Upper lobe of right lung (tissue), 1 donor: Measurements from ENCODE around the gene CTDSPL. TPM values are rescaled to one million over a fixed set of nuclear protein-coding genes. Genes with fewer than 3 reads are reported as not detected.

Experiments used
- ATAC-seq: fragments of 200-7000 bp; cut with Tn5 transposase; one replicate; pipeline ENCODE4 v1.9.1; 2020; ENCODE audit warnings: mild to moderate bottlenecking, moderate library complexity
- DNase-seq: peaks from one replicate; pipeline ENCODE4 v3.0.0-alpha.2; 2020
- H3K27ac ChIP-seq: fragments of 200-600 bp; one replicate; pipeline ENCODE4 v1.8.0; 2022
- H3K27me3 ChIP-seq: fragments of 200-600 bp; one replicate; pipeline ENCODE4 v1.8.0; 2022; ENCODE audit warnings: mild to moderate bottlenecking
- H3K36me3 ChIP-seq: fragments of 200-600 bp; one replicate; pipeline ENCODE4 v1.8.0; 2022
- H3K4me1 ChIP-seq: fragments of 200-600 bp; one replicate; pipeline ENCODE4 v1.8.0; 2022
- H3K4me3 ChIP-seq: fragments of 200-600 bp; one replicate; pipeline ENCODE4 v1.8.0; 2022; ENCODE audit warnings: mild to moderate bottlenecking
- H3K9me3 ChIP-seq: fragments of 200-600 bp; one replicate; pipeline ENCODE4 v1.8.0; 2022
- intact Hi-C: fragments of 100-400 bp; cut with DNase I; formaldehyde crosslinking; loops from one replicate; pipeline ENCODE4 v1.11.0; 2022
- total RNA-seq: library from RNA; stranded (reverse); fragmentation: NEBNext Ultra II Directional; extraction: Animal tissue kit (Norgen Biotek cat#: 25700); gene quantifications from one replicate; pipeline ENCODE4 v1.2.1, GENCODE V29; 2021
- TF ChIP-seq, protein P1 (sequence below): fragments of 200-600 bp; IDR thresholded peaks from one replicate; pipeline ENCODE4 v1.8.0; 2022; ENCODE audit warnings: antibody characterized with exemption
- donor health status: DM: no; HTN: yes; CAD: no; lungs with severe emphysema.

CTDSPL gene
- total RNA-seq, 1 donor from 2014 or later, result 78.6 TPM

DNA sequence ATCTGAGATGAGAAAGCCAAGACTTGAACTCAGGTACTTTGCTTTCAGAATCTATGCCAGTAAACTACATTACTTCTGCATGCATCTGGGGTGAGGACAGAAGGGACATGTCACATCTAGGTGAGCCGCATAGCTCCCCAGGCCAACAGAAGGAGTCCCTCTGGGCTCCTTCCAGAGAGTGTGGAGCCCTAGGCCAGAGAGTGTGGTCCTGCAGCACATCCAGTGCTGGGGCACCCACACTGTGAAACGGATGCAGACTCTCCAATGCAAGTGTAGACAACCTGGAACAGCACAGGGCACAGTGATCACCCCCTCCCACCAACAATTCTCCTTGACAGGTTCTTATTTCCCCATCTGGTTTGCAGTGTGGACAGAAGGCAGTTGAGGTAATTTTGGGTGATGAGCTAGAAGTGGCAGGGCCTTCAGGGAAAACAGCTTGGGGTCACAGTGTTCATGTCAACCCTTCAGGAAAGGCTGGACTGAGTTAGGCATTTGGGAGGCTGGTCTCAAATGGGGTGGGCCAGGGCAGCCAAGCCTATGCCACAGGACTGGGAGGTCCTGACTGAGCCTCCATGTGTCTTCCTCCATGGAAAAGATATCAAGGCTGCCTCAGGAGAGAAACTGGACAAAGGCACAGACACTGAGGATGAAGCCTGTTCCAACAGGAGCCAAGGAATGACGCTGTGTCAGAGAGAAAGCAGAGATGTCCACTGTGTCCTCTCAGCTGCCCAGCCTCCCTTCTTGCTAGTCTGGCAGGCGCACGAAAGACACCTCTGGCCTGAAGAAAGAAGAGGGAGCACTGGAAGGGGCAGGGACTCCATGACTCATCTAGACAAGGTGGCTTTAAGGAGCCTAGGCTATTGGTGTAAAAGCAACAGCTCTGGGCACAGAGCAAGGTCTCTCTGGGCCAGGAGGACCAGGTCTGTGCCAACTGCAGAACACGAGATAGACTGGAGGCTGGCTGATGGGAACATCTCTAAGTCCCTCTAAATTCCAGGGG is 166.1 kb downstream of the CTDSPL start:
- no peak overlapping the region for H3K27ac ChIP-seq
- intact Hi-C loops, result no loop called here
- peak overlapping the region; percentile 83 for H3K4me3 ChIP-seq
- DNase-seq, result peak; percentile 37
- ATAC-seq, result no peak
- H3K27me3 ChIP-seq, result no peaks in the 10 kb centered on the region
- TF ChIP-seq, protein P1, sequence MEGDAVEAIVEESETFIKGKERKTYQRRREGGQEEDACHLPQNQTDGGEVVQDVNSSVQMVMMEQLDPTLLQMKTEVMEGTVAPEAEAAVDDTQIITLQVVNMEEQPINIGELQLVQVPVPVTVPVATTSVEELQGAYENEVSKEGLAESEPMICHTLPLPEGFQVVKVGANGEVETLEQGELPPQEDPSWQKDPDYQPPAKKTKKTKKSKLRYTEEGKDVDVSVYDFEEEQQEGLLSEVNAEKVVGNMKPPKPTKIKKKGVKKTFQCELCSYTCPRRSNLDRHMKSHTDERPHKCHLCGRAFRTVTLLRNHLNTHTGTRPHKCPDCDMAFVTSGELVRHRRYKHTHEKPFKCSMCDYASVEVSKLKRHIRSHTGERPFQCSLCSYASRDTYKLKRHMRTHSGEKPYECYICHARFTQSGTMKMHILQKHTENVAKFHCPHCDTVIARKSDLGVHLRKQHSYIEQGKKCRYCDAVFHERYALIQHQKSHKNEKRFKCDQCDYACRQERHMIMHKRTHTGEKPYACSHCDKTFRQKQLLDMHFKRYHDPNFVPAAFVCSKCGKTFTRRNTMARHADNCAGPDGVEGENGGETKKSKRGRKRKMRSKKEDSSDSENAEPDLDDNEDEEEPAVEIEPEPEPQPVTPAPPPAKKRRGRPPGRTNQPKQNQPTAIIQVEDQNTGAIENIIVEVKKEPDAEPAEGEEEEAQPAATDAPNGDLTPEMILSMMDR, result no peak
- no peaks in the 10 kb centered on the region for H3K36me3 ChIP-seq
- peaks cover 31% of the 10 kb centered on the region for H3K4me1 ChIP-seq
- H3K9me3 ChIP-seq, result no peaks in the 10 kb centered on the region

DNA sequence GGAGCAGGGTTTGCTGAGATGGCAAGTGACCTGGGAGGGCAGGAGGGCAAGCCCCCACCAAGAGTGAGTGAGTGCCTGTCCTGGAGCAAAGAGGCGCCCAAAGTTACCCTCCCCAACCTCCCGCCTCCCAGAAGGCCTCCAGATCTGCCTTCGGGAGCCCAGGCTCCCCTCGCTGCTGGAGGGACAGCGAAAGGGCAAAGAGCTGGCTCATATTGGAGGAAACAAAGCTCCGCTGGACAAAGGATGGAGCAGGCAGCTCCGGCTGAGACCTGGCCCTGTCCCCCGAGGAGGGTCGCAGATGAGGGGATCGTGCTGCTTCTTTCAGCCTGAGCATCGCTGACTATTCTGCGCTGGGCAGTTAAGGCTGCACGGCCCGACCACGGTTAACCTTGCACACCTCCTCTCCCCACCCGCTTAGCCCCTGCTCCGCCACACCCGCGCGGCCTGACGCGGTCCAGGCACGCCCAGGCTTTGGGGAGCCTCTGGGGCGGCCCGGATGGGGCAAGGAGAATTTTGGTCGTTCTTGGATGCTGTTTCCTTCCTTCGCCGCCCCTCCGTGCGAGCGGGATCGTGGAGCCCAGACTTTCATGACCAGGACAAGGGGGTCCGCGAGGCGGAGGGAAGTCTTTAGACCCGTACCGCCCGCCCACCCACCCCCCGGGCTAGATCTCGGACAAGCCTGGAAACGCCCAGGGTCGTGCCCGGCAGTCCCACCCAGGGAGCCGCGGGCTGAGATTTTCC is 167.1 kb downstream of the CTDSPL start:
- peak; percentile 71 for DNase-seq
- peaks cover 31% of the 10 kb centered on the region for H3K4me1 ChIP-seq
- no peaks in the 10 kb centered on the region for H3K9me3 ChIP-seq
- intact Hi-C loops, result no loop called here
- no peaks in the 10 kb centered on the region for H3K27me3 ChIP-seq
- no peaks in the 10 kb centered on the region for H3K36me3 ChIP-seq
- peak overlapping the region; percentile 91 for H3K27ac ChIP-seq
- peak overlapping the region; percentile 83 for H3K4me3 ChIP-seq
- TF ChIP-seq, protein P1, result no peak
- ATAC-seq, result no peak

DNA sequence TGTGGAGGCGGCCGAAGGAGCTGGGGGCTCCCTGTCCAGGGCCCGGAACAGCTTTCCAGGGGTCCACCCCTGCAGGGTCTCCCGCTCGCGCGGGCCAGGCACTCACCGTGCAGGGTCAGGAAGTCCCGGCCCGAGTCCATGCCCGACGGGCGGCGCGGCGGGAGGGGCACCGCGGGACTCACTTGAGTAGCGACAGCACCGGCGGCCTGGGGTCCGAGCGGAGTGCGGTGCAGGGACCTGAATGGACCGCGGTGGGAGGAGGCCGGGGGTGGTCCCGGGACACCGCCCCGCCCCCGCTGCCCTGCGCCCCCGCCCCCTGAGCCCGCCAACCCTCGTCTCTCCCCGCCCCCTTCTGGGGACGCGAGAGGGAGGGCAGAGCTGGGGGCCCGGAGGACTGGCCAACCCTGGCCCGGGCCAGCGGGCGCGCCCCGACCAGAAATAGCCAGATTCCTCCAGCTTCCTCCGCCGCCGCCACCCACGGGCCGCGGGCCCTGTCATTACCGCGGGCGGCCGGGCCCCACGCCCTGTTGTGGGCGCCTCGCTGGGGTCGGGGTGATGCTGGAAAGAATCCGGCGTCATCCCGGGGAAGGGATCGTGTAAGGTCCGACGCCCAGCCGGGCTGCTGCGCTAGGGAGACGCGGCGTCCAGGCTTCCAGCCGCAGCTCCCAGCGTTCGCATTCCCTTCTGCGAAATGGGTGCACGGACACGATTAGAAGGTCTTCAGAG is 167.9 kb downstream of the CTDSPL start, which contains the start of gene PLCD1:
TSS of gene PLCD1 (minus strand) at position 243 of the 726 bp plus-strand sequence. CDS start at position 140, 103 bp downstream.
- Histone ChIP-seq H3K4me1 (peaks cover 31% of the 10 kb centered on the region), H3K27me3 (no peaks in the 10 kb centered on the region), H3K27ac (peak within 1 kb of the TSS; percentile 91), H3K9me3 (no peaks in the 10 kb centered on the region), H3K4me3 (peak within 1 kb of the TSS; percentile 83), H3K36me3 (no peaks in the 10 kb centered on the region)
- TF ChIP-seq, protein P1, result no peak
- DNase-seq (peak; percentile 92), ATAC-seq (peak; percentile 68)
- intact Hi-C loops, result no loop called here

DNA sequence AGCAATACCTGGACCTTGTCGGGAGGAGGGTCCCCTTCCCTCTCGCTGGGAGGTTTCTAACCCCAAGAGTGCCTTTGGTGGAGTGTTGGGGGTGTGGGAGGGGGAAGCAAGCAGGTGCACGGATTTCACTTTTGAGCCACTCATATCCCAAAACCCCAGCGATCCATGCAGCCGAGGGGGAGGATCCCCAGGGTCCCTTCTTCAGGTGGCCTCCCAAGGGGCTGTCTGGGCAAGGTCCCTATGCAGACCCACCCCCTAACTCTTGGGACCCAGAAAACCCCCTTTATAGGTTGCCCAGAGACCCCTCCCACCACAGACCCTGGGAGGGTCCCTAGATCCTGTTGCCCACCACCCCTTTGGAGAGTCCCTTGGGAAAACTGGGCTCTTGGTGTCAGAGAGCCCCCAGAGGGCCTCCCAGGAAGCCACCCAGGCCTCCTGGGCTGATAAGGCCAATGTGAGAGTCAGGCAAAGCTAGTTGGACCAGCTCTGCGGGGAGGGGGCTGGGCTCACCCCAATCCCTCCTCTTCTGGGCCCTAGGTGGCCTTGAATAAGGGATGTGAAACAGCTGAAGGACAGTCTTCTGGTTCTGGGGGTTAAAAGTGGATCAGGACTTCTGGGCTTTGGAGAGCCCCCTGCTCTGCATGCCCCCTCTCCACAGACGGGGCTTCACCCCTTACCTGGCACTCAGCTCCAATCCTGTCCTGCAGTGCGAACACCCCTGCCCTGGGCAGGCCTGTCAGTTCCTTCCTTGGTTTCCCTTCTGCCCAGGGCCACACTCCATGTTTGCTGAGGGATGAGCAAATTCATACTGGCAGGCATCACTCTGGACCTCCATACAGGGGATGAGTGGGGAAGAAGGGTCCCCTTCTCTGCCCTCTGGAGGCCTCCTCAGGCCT is 168.7 kb downstream of the CTDSPL start:
- Histone ChIP-seq H3K4me3 (peak overlapping the region; percentile 83), H3K9me3 (no peaks in the 10 kb centered on the region), H3K27me3 (no peaks in the 10 kb centered on the region), H3K4me1 (peaks cover 28% of the 10 kb centered on the region), H3K27ac (peak overlapping the region; percentile 91), H3K36me3 (no peaks in the 10 kb centered on the region)
- DNase-seq (peak; percentile 64), ATAC-seq (no peak)
- intact Hi-C loops, result no loop called here
- TF ChIP-seq, protein P1, result no peak
